NB4 (cell line): Measurements from ENCODE around the gene P3H4.

Source experiments
- DNase-seq: peaks from one replicate; pipeline ENCODE4 v3.0.0; 2010; ENCODE audit warnings: low read depth
- H3K4me3 ChIP-seq: one replicate; pipeline ENCODE4 v1.5.1; 2011; ENCODE audit warnings: mild to moderate bottlenecking, low read depth, low read length, moderate library complexity
- MYC ChIP-seq: IDR thresholded peaks from 2 replicates; pipeline ENCODE4 v1.6.1; 2011; ENCODE audit warnings: low read depth, low read length
- POLR2A ChIP-seq: IDR thresholded peaks from 2 replicates; pipeline ENCODE4 v1.6.1; 2011; ENCODE audit warnings: mild to moderate bottlenecking; ENCODE audit not compliant: insufficient read length; ENCODE audit errors: extremely low read depth
- TF ChIP-seq, protein P1 (sequence below): IDR thresholded peaks from one replicate; pipeline ENCODE4 v1.5.1; 2012; ENCODE audit warnings: low read depth, low read length
- TF ChIP-seq, protein P2 (sequence below): IDR thresholded peaks from 2 replicates; pipeline ENCODE4 v1.6.1; 2011; ENCODE audit warnings: low read depth, low read length

P3H4 gene

DNA sequence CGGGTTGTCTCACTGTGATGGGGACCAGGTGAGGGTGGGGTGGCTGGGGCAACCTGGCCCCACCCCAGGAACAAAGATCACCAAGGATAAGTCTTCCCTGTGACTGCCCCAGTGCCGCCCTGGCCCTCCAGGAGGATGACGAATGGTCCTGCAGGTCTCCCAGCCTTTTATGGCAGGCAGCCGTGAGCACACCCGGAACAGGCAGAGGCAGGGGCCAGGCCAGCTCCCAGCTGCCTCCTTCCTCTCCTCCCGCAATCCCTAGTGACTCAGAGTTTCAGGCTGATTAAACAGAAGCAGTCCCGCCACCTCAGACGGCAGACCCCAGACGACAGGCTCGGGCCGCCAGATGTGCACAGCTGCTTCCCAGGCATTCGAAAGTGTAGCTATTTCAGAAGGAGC is 38.6 kb downstream of the P3H4 start:
- no peak overlapping the region for H3K4me3 ChIP-seq
- TF ChIP-seq, protein P1, sequence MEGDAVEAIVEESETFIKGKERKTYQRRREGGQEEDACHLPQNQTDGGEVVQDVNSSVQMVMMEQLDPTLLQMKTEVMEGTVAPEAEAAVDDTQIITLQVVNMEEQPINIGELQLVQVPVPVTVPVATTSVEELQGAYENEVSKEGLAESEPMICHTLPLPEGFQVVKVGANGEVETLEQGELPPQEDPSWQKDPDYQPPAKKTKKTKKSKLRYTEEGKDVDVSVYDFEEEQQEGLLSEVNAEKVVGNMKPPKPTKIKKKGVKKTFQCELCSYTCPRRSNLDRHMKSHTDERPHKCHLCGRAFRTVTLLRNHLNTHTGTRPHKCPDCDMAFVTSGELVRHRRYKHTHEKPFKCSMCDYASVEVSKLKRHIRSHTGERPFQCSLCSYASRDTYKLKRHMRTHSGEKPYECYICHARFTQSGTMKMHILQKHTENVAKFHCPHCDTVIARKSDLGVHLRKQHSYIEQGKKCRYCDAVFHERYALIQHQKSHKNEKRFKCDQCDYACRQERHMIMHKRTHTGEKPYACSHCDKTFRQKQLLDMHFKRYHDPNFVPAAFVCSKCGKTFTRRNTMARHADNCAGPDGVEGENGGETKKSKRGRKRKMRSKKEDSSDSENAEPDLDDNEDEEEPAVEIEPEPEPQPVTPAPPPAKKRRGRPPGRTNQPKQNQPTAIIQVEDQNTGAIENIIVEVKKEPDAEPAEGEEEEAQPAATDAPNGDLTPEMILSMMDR = no peak
- TF ChIP-seq, protein P2, sequence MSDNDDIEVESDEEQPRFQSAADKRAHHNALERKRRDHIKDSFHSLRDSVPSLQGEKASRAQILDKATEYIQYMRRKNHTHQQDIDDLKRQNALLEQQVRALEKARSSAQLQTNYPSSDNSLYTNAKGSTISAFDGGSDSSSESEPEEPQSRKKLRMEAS = no peak
- TF ChIP-seq MYC (no peak), POLR2A (no peak)
- no peak for DNase-seq

DNA sequence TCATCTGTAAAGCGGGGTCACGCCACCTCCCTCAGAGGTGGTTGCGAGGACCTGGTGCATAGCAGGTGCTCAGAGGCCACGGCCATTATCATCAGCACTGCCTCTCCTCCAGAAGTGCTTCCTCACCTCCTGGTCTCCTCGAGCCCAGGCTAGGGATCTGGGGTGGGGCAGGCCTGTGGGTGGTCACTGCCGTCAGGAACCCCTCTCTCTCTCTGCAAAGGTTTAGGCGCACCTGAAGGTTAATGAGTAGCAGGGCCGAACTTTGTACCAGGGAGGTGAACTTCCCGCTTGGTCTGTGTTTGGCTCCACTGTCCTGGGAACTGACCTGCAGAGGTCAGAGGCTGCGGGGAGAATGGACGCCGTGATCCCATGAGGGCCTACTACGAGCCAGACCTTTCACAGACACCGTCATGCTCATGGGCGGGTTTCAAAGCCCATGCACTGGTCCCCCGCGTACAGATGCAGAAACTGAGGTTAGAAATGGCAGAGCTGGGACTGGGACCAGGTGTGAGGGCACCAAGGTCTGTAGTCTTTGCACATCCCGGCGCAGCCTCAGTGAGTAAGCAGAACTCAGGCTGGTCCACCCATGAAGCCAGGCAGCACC is 39.1 kb downstream of the P3H4 start:
- DNase-seq = no peak
- no peak overlapping the region for H3K4me3 ChIP-seq
- TF ChIP-seq POLR2A (no peak), MYC (no peak)
- TF ChIP-seq, protein P2 = no peak
- TF ChIP-seq, protein P1 = no peak

DNA sequence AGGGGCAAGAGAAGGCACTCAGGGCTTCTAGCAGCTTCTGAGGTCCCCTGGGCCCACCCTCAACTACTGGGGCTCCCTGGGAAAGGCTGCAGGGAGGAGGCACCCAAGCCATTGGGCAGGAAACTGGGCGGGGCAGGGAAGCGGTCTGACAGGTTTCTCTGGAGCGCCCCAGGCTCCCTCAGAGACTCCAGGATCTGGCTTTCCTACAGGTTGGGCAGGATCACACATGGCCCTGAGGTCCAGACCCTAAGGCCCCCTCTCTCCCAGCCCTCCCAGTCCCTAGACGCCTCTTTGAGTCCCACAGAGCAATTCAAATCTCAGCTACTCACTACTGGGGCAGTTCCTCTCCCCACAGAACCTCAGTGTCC is 39.5 kb downstream of the P3H4 start:
- H3K4me3 ChIP-seq = no peak overlapping the region

DNA sequence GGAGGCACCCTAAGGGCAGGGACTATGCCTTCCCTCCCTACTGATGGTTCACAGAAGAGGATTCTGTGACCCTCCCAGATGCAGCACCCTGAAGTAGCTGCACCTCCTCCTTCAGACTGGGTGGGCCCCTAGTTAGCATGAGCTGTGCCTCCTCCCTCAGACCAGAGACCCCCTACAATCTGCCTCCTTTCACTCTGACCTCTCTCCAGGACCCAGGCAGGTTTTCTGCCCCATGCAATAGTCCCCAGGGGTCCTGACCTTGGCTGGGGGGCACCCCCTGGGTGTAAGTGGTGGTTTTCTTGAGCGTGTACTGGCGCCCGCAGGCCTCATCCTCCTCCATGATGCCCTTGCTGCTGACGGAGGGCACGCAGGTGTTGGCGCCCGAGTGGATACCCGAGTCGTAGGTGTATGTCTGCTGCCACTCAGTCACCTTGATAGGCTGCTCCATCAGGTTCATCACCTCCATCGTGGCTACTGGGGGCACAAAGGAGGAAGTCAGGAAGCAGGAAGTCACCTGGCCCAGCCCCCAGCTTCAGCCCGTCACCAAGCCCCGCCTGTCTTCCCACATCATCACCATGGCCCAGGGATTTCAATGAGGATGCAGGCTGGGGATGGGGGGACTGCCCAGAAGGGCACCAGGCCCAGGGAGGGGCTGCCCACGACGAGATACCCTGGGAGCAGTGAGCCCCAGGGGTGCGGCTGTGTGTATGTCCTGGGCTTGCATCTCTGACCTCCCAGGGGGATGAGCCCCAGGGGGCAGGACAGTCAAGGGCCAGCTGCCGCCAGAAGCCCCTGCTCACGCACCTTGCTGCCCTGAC is 40.2 kb downstream of the P3H4 start:
- no peak overlapping the region for H3K4me3 ChIP-seq
- DNase-seq = no peak

More for the DNA sequence above, 39.5 kb downstream of the P3H4 start:
- TF ChIP-seq, protein P1 = no peak
- TF ChIP-seq, protein P2 = no peak
- TF ChIP-seq POLR2A (no peak), MYC (no peak)
- DNase-seq = no peak

DNA sequence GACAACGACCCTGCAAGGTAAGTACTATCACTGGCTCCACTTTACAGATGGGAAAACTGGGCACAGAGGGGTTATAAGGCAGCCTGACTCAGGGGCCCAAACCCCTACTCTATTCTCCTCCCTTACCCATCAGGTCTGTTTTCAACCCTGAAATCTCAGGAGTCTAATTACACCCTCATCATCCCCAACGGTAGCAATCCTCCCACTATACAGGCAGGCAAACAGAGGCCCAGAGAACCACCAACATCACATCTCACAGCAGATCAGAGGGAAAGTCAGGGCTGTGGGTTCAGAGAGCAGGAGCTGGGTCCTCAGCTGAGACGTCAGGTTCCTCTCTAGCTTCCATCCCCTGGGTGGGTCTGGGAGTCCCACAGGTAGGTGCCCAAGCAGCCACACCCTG is 41.8 kb downstream of the P3H4 start:
- TF ChIP-seq, protein P1 = no peak
- no peak for TF ChIP-seq MYC
- TF ChIP-seq, protein P2 = no peak
- TF ChIP-seq POLR2A = no peak

More for the DNA sequence above, 40.2 kb downstream of the P3H4 start:
- TF ChIP-seq, protein P1 = no peak
- TF ChIP-seq, protein P2 = no peak

More for the DNA sequence above, 41.8 kb downstream of the P3H4 start:
- DNase-seq = no peak
- H3K4me3 ChIP-seq = no peak overlapping the region
